ENCODE data around the gene CAPN11.

- TF ChIP-seq SUZ12 (IDR thresholded peaks at IDR 0.05; ENCODE audit: extremely low read depth, insufficient read depth, insufficient read length) = no peak
- no peak for TF ChIP-seq YY1 (IDR thresholded peaks at IDR 0.05; ENCODE audit: insufficient read depth, insufficient read length)
- TF ChIP-seq ZNF274 (IDR thresholded peaks at IDR 0.05; ENCODE audit: low read depth, low read length) = no peak
Measured at GRCh38 chr6:44221291-44221960, 62.8 kb downstream of the CAPN11 start.
